Fibroblast of lung (primary cell): ENCODE measurements around the gene PCSK5. TPM values are rescaled to one million over a fixed set of nuclear protein-coding genes. Genes with fewer than 3 reads are reported as not detected.

Experiments used
- DNase-seq, 2 donors: peaks; one replicate each; pipeline versions ENCODE4 v3.0.0 to v3.0.0-alpha.2; 2010; ENCODE audit warnings: low read depth in 2 of 2
- H2AFZ ChIP-seq: 2 replicates; pipeline ENCODE4 v1.5.1; 2012; ENCODE audit warnings: low read length, control low read depth, inconsistent platforms
- H3K27ac ChIP-seq: 2 replicates; pipeline ENCODE4 v1.5.1; 2011; ENCODE audit warnings: low read length, control low read depth; ENCODE audit not compliant: insufficient read depth
- H3K27me3 ChIP-seq: 2 replicates; pipeline ENCODE4 v1.5.1; 2011; ENCODE audit warnings: mild to moderate bottlenecking, low read length; ENCODE audit not compliant: control insufficient read depth, insufficient read depth
- H3K36me3 ChIP-seq: 2 replicates; pipeline ENCODE4 v1.5.1; 2011; ENCODE audit warnings: low read length; ENCODE audit not compliant: control insufficient read depth, insufficient read depth
- H3K4me1 ChIP-seq: 2 replicates; pipeline ENCODE4 v1.5.1; 2011; ENCODE audit warnings: low read length; ENCODE audit not compliant: control insufficient read depth, insufficient read depth; ENCODE audit errors: extremely low read depth
- H3K4me2 ChIP-seq: 2 replicates; pipeline ENCODE4 v1.5.1; 2011; ENCODE audit warnings: low read length, control low read depth; ENCODE audit not compliant: insufficient read depth; ENCODE audit errors: extremely low read depth
- H3K4me3 ChIP-seq, 4 experiments: fragments of 200-600 bp in 1 of 4; sonication (generic) in 1 of 4; replicated peaks in 1 of 4; 2 replicates each; pipeline ENCODE4 v1.5.1; 2011 to 2016; ENCODE audit warnings: low read length in 4 of 4, low read depth in 3 of 4, mild to moderate bottlenecking in 3 of 4, control low read depth in 2 of 4, inconsistent platforms in 1 of 4, mixed read lengths in 1 of 4; ENCODE audit not compliant: insufficient read depth in 1 of 4; ENCODE audit errors: control extremely low read depth in 1 of 4
- H3K79me2 ChIP-seq: 2 replicates; pipeline ENCODE4 v1.5.1; 2012; ENCODE audit warnings: mild to moderate bottlenecking, low read length, inconsistent platforms; ENCODE audit not compliant: control insufficient read depth, insufficient read depth
- H3K9ac ChIP-seq: 2 replicates; pipeline ENCODE4 v1.5.1; 2011; ENCODE audit warnings: mild to moderate bottlenecking, low read length, control low read depth; ENCODE audit not compliant: insufficient read depth
- H3K9me3 ChIP-seq: 2 replicates; pipeline ENCODE4 v1.5.1; 2012; ENCODE audit warnings: low read depth, low read length; ENCODE audit not compliant: control insufficient read depth, insufficient read depth
- H4K20me1 ChIP-seq: 2 replicates; pipeline ENCODE4 v1.5.1; 2011; ENCODE audit warnings: low read length; ENCODE audit not compliant: control insufficient read depth, insufficient read depth; ENCODE audit errors: extremely low read depth
- CTCF ChIP-seq, 2 donors: IDR thresholded peaks in 1 of 2; conservative IDR thresholded peaks in 1 of 2; 1 replicate in 1 of 2; 2 replicates in 1 of 2; pipeline ENCODE4 v1.5.1; 2011 to 2012; ENCODE audit warnings: low read length in 2 of 2, control low read depth in 1 of 2, inconsistent platforms in 1 of 2, low read depth in 1 of 2, mild to moderate bottlenecking in 1 of 2
- EZH2 ChIP-seq: IDR thresholded peaks from 2 replicates; pipeline ENCODE4 v1.5.1; 2012; ENCODE audit warnings: low read length, control low read depth, mild to moderate bottlenecking; ENCODE audit errors: missing control alignments
- polyA plus RNA-seq, 2 donors: library from polyadenylated mRNA; depleted of rRNA in 1 of 2; stranded (reverse) in 1 of 2; unstranded in 1 of 2; fragments of >200 nt; gene quantifications; 2 replicates each; pipeline ENCODE4 v1.2.1, GENCODE V29; 2011 to 2012; ENCODE audit warnings: missing spikeins in 1 of 2
- total RNA-seq: library from RNA; depleted of rRNA; stranded (reverse); fragments of >200 nt; gene quantifications from 2 replicates; pipeline ENCODE4 v1.2.1, GENCODE V29; 2014

The PCSK5 gene
- total and polyA plus RNA-seq, 2 donors (not counting 1 experiment from before 2014, with no cell fraction given) = 3.1 to 4.8 TPM

- H2AFZ ChIP-seq = no peak overlapping the region
- H3K9me3 ChIP-seq = no peaks in the 10 kb centered on the region
- H3K4me2 ChIP-seq = no peak overlapping the region
- no peaks in the 10 kb centered on the region for H4K20me1 ChIP-seq
- peaks cover 7% of the 10 kb centered on the region for H3K27me3 ChIP-seq
- no peak for DNase-seq
- no peak overlapping the region for H3K27ac ChIP-seq
- H3K4me3 ChIP-seq = no peak overlapping the region
- H3K4me1 ChIP-seq = no peaks in the 10 kb centered on the region
- H3K9ac ChIP-seq = no peak overlapping the region
- no peaks in the 10 kb centered on the region for H3K79me2 ChIP-seq
- TF ChIP-seq CTCF (conservative IDR thresholded peaks at IDR 0.05 in 1 of 2, IDR thresholded peaks at IDR 0.05 in 1 of 2; ENCODE audit: low read depth in 1 of 2, low read length in 2 of 2) (no peak), EZH2 (no peak)
- H3K36me3 ChIP-seq = no peaks in the 10 kb centered on the region
These were observed 463.7 kb downstream of the PCSK5 start for GRCh38 chr9:76354221-76354620.

GRCh38 chr9:76355886-76356285 is 465.4 kb downstream of the PCSK5 start:
- Histone ChIP-seq H3K27ac (no peak overlapping the region), H4K20me1 (no peaks in the 10 kb centered on the region), H3K4me1 (no peaks in the 10 kb centered on the region), H3K9ac (no peak overlapping the region), H3K9me3 (no peaks in the 10 kb centered on the region), H3K36me3 (no peaks in the 10 kb centered on the region), H3K79me2 (no peaks in the 10 kb centered on the region), H2AFZ (no peak overlapping the region), H3K27me3 (peaks cover 7% of the 10 kb centered on the region), H3K4me3 (no peak overlapping the region), H3K4me2 (no peak overlapping the region)
- TF ChIP-seq CTCF (conservative IDR thresholded peaks at IDR 0.05 in 1 of 2, IDR thresholded peaks at IDR 0.05 in 1 of 2; ENCODE audit: low read depth in 1 of 2, low read length in 2 of 2) = no peak
- no peak for TF ChIP-seq EZH2
- DNase-seq = no peak

- Histone ChIP-seq H2AFZ (no peak overlapping the region), H3K4me2 (no peak overlapping the region), H3K27ac (no peak overlapping the region), H3K36me3 (no peaks in the 10 kb centered on the region), H4K20me1 (no peaks in the 10 kb centered on the region), H3K4me1 (no peaks in the 10 kb centered on the region), H3K27me3 (peaks cover 7% of the 10 kb centered on the region), H3K79me2 (no peaks in the 10 kb centered on the region), H3K9ac (no peak overlapping the region), H3K9me3 (no peaks in the 10 kb centered on the region), H3K4me3 (no peak overlapping the region)
- DNase-seq = no peak
- no peak for TF ChIP-seq CTCF (conservative IDR thresholded peaks at IDR 0.05 in 1 of 2, IDR thresholded peaks at IDR 0.05 in 1 of 2; ENCODE audit: low read depth in 1 of 2, low read length in 2 of 2)
- TF ChIP-seq EZH2 = no peak
These were observed 467.1 kb downstream of the PCSK5 start for GRCh38 chr9:76357555-76357954.
